Measurements from ENCODE around the gene SLC29A3.
"Not testable (repeated sequence)": the region's sequence is repeated elsewhere in the genome, so short reads cannot be mapped to it uniquely, and the experiment has no call there.

SLC29A3 gene

DNA sequence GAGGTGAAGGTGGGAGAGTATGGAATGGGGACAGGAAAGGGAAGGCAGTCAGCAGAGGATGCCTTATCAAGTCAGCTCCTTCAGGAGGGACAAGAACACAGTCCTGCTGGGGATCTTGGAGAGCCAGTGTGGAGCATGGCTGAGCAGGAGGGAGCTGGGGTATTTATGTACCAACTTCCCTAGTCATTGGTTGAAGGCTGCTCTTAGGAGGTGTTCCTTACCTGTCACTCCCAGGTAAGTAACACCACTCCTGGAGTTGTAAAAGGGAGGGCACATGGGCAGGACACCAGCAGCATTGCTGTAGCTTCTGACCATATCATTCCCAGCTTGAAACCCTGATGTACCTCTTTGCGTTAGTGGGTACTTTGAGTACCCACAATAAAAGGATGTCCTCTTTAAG is 29.8 kb downstream of the SLC29A3 start:
- DNase-seq = no peak

- no peak for DNase-seq
Observed at GRCh38 chr10:71349406-71349805, 30.3 kb downstream of the SLC29A3 start.

DNA sequence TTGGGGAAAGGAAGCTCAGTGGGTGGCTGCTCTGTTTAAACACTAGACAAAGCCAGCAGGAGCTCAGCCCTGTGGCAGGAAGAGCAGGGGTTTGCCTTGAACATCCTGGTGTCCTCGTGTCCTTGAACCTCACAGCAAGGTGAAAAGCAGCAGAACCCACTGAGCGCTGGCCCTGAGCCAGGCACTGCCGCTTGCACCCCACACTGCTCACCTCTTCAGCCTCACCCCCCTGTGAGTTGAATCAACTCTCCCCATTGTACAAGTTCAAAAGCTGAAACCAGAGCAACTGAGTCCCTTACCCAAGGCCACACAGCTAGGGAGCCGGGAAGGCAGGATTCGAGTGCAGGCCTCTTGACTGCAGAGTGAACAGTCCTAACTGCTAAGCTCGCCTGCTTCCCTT is 32.0 kb downstream of the SLC29A3 start:
- DNase-seq = no peak

DNA sequence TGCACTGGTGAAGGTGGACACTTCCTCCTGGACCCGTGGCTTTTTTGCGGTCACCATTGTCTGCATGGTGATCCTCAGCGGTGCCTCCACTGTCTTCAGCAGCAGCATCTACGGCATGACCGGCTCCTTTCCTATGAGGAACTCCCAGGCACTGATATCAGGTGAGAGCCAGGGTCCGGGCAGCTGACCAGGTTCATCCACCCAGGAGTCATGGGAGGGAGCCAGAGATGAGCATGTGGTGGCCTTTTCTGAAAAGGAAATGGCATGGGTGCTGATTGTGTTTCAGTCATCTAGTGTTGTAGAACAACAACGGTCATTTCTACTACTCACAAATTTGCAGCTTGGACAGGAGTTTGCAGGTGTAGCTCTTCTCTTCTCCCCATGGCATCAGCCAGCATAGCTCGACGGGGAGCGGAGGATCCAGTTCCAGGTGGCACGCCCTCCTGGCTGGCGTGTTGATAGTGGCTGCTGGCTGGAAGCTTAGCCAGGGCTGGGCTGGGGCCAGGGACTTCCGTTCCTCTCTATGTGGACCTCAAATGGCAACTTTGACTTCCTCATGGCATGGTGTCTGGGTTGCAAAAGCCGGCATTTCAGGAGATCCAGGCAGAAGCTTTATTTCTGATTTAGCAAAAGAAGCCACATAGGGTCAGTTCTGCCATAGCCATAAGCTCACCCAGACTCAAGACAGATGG is 32.7 kb downstream of the SLC29A3 start:
- no peak for DNase-seq

- no peak for DNase-seq
Observed at GRCh38 chr10:71353639-71354038, 34.6 kb downstream of the SLC29A3 start.

DNA sequence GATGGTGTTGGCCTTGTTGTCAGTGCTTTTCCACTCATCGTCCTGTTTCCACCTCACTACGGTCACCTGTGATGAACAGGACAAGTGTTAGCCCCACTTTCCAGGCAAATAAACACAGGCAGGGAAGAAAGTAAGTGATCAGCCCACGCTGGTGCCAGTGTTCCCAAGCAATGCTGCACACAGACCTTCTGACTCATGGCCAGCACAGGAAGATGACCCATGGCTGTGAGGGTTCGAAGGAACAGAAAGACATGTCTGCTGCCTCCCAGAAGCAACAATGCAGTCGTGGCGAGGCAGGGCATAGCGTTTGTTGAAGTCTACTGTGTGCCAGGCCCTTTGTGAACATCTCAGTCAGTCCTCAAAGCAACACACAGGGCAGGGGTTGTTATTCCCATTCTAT is 35.7 kb downstream of the SLC29A3 start:
- no peak for DNase-seq

- no peak for DNase-seq
Observed at GRCh38 chr10:71355886-71356285, 36.8 kb downstream of the SLC29A3 start.

GRCh38 chr10:71357792-71358265 is 38.8 kb downstream of the SLC29A3 start:
- no peak for DNase-seq

GRCh38 chr10:71358277-71358676 is 39.2 kb downstream of the SLC29A3 start:
- no peak for DNase-seq

DNA sequence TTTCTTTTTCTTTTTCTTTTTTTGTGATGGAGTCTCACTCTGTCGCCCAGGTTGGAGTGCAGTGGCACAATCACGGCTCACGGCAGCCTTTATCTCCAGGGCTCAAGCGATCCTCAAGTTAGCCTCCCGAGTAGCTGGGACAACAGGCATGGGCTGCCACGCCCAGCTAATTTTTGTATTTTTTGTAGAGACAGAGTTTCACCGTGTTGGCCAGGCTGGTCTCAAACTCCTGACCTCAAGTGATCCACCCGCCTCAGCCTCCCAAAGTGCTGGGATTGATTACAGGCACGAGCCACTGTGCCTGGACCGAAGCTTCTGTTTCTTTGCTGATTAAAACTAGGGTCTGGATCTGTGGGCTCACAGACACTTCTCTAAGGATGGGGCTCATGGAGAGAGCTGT is 39.8 kb downstream of the SLC29A3 start:
- DNase-seq = not testable (repeated sequence)

- DNase-seq = no peak
Observed at GRCh38 chr10:71359364-71360046, 40.4 kb downstream of the SLC29A3 start.

- no peak for DNase-seq
Observed at GRCh38 chr10:71360735-71361134, 41.7 kb downstream of the SLC29A3 start.

DNA sequence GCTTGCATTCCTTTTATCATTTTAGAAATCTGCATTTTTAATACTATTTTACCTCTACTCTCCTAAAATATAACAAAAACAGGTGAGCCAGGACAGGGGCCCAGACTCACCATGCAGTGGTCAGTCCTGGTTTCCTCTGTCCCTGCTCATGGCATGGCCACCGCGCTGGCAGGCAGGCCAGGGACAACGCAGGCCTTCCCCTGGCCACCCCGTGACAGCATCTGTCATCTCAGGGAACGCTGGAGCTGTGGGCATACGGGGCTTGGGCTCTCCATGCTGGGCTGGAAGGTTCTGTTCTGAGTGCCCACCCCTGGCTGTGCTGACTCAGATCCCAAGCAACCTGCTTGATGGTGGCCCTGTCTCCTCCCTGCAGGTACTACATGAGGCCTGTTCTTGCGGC is 42.5 kb downstream of the SLC29A3 start:
- no peak for DNase-seq

DNA sequence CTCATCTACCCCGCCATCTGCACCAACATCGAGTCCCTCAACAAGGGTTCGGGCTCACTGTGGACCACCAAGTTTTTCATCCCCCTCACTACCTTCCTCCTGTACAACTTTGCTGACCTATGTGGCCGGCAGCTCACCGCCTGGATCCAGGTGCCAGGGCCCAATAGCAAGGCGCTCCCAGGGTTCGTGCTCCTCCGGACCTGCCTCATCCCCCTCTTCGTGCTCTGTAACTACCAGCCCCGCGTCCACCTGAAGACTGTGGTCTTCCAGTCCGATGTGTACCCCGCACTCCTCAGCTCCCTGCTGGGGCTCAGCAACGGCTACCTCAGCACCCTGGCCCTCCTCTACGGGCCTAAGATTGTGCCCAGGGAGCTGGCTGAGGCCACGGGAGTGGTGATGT is 43.1 kb downstream of the SLC29A3 start:
- no peak for DNase-seq

- DNase-seq = no peak
Observed at GRCh38 chr10:71363936-71364335, 44.9 kb downstream of the SLC29A3 start.

DNA sequence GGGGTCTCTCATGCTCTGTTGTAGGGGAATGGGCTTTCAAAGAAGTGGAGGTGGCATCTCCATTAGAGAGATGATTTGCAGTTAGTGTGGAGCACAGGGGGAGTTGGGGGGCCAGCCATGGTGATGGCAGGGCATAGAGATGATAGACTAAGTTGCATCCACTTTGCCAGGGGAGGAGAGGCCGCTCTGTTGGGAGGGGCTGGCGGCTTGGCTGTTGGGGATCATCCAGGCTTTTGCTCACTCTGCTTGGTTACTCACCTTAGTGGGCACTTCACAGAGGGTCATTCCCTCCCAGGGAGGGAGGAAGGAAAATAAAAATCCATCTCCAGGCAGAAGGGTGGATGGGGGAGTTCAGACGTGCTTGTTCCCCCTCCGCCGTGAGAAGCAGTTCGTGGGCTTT is 46.3 kb downstream of the SLC29A3 start:
- no peak for DNase-seq

- DNase-seq = no peak
Observed at GRCh38 chr10:71366690-71367089, 47.6 kb downstream of the SLC29A3 start.

DNA sequence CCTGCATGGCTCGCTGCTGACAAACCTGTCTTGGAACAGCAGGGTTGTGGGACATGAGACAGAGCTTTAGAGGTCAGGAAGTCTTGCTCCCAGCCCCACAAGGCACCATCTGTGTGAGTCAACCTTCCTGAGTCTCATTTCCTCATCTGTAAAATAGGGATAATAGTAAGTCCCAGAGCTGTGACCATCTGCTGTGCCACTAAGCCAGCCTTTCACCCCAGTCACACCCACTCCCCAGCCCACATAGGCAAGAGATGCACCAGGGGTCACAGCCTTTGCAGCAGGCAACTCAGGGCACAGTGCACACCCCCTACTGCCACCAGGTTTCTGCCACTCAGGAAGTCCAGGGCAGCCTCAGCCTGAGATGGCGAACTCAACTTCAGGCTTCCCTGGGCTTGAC is 48.2 kb downstream of the SLC29A3 start:
- no peak for DNase-seq

DNA sequence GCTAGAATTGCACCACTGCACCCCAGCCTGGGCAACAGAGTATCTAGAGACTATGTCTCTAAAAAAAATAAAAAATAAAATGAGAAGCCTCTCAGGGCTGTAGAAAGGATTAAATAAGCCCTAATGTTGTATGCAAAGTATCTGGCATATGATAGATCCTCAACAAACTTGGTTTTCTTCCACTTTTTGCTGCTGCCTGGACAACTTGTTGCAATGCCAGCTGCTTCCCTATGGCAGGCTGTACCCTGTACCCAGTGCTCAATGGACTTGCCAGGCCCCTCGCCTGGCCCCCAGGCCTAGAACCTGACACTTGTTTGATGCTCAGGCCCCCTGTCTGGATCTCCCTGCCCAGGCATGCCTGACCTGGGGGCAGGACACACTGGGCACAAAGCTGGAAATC is 49.1 kb downstream of the SLC29A3 start:
- DNase-seq = no peak

GRCh38 chr10:71368643-71369042 is 49.6 kb downstream of the SLC29A3 start:
- DNase-seq = peak; percentile 7

GRCh38 chr10:71369602-71370001 is 50.5 kb downstream of the SLC29A3 start:
- no peak for DNase-seq

DNA sequence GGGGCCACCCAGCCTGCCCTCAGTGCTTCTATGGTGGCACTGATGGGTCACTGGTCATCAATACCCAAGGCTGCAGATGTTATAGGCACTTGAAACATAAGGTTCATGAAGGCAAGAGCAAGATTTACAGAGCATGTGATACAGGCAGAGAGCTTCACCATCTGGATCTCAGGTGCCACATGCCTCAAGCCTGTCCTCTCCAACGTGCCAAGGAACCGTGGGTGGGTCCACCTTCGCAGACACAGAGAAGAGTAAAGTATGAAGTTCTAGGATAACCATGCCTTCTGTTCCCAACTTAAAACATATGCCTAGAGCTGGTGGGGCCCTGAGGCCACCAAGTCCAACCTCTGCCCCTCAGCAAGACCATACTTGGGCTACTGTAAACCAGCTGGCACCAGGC is 51.0 kb downstream of the SLC29A3 start:
- DNase-seq = no peak

- DNase-seq = no peak
Observed at GRCh38 chr10:71371750-71372166, 52.7 kb downstream of the SLC29A3 start.

DNA sequence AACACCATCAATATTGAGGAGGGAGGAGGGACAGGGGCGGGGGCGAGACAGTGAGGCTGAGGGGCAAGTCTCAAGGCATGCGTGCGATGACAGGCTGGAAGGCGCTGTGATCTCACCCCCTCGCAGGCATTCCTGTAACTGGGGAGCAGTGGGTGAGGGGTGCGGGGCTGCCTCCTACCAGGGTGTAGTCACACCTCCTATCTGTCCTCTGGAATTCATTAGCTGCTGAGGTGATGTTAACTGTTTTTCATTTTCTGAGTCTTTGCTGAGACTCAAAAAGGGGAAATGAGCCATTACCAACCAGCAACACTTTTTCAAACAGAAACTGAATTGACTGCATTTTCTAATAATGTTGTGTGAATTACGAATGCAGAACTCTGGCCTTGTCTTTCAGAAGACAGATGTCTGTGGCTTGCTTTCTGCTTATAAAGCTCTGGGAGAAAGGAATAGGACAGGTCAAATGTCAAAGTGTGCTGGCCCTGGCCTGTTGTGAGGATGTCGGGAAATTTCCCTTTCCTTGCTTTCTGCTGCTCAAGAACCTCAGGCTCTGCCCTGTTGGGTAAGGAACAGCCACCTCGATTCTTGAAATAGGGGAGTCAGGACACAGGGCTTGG is 53.9 kb downstream of the SLC29A3 start:
- no peak for DNase-seq
